IMR-90 (cell line): ENCODE measurements around the gene SMARCA4. TPM values are rescaled to one million over a fixed set of nuclear protein-coding genes. Genes with fewer than 3 reads are reported as not detected.

ENCODE experiments used
- ATAC-seq: fragments of 200-7000 bp; cut with Tn5 transposase; 2 replicates; pipeline ENCODE4 v1.9.1; 2020; ENCODE audit warnings: low read depth, mild to moderate bottlenecking, moderate library complexity
- BruUV-seq: library from RNA; stranded (reverse); fragments of 400-500 nt; replicated peaks from 2 replicates; lab custom pipeline; 2021; lab: Mats Ljungman, UMichigan
- CTCF ChIA-PET: fragments of 300-600 bp; formaldehyde crosslinking; extraction: SDS; loops from one replicate; lab custom pipeline; 2021; ENCODE audit warnings: antibody characterized with exemption; lab: Yijun Ruan, JAX
- POLR2A ChIA-PET: fragments of 300-600 bp; sonication (Branson Sonifier 250); formaldehyde crosslinking; loops from one replicate; lab custom pipeline; 2022; ENCODE audit warnings: antibody characterized with exemption; ENCODE audit not compliant: unreplicated experiment; lab: Charles Lee
- DNase-seq: peaks from one replicate; pipeline ENCODE4 v3.0.0; 2013
- H2AFZ ChIP-seq: replicated peaks from 2 replicates; pipeline ENCODE3; 2013; ENCODE audit warnings: low read length, mild to moderate bottlenecking; ENCODE audit not compliant: poor library complexity
- H2AK5ac ChIP-seq: 2 replicates; pipeline ENCODE4 v1.6.1; 2013; ENCODE audit warnings: low read depth, low read length, inconsistent platforms
- H2AK9ac ChIP-seq: replicated peaks from 2 replicates; pipeline ENCODE3; 2013; ENCODE audit warnings: mild to moderate bottlenecking, low read depth, low read length, moderate library complexity; ENCODE audit not compliant: poor library complexity
- H2BK120ac ChIP-seq: 2 replicates; pipeline ENCODE4 v1.6.1; 2013; ENCODE audit warnings: low read depth, low read length, inconsistent platforms
- H2BK15ac ChIP-seq: 3 replicates; pipeline ENCODE4 v1.6.1; 2013; ENCODE audit warnings: low read depth, low read length, inconsistent platforms
- H2BK20ac ChIP-seq: 2 replicates; pipeline ENCODE4 v1.6.1; 2013; ENCODE audit warnings: low read depth, mild to moderate bottlenecking, inconsistent platforms, low read length, moderate library complexity
- H2BK5ac ChIP-seq: 2 replicates; pipeline ENCODE4 v1.6.1; 2013; ENCODE audit warnings: mild to moderate bottlenecking, low read depth, low read length, inconsistent platforms; ENCODE audit not compliant: poor library complexity, severe bottlenecking
- H3K14ac ChIP-seq: replicated peaks from 2 replicates; pipeline ENCODE4 v1.6.1; 2013; ENCODE audit warnings: low read depth, low read length, inconsistent platforms
- H3K18ac ChIP-seq: 2 replicates; pipeline ENCODE4 v1.6.1; 2013; ENCODE audit warnings: low read depth, low read length, control low read depth
- H3K23ac ChIP-seq: 2 replicates; pipeline ENCODE4 v1.6.1; 2013; ENCODE audit warnings: low read depth, low read length, inconsistent platforms
- H3K27ac ChIP-seq: 2 replicates; pipeline ENCODE4 v1.5.1; 2013; ENCODE audit warnings: mild to moderate bottlenecking, control low read depth, low read length; ENCODE audit not compliant: insufficient read depth
- H3K27me3 ChIP-seq: 2 replicates; pipeline ENCODE4 v1.6.1; 2013; ENCODE audit warnings: low read length; ENCODE audit not compliant: control insufficient read depth, insufficient read depth
- H3K36me3 ChIP-seq: 2 replicates; pipeline ENCODE4 v1.6.1; 2013; ENCODE audit warnings: low read length, mixed read lengths; ENCODE audit not compliant: control insufficient read depth, insufficient read depth
- H3K4ac ChIP-seq: 2 replicates; pipeline ENCODE4 v1.6.1; 2013; ENCODE audit warnings: low read depth, low read length, inconsistent platforms
- H3K4me1 ChIP-seq: 2 replicates; pipeline ENCODE4 v1.6.1; 2013; ENCODE audit warnings: low read length, mixed read lengths; ENCODE audit not compliant: control insufficient read depth, insufficient read depth
- H3K4me2 ChIP-seq: 2 replicates; pipeline ENCODE4 v1.6.1; 2013; ENCODE audit warnings: low read depth, mild to moderate bottlenecking, control low read depth, low read length, moderate library complexity
- H3K4me3 ChIP-seq: 2 replicates; pipeline ENCODE4 v1.5.1; 2013; ENCODE audit warnings: low read depth, mild to moderate bottlenecking, control low read depth, low read length, moderate library complexity; ENCODE audit not compliant: insufficient read depth
- H3K56ac ChIP-seq: 2 replicates; pipeline ENCODE4 v1.6.1; 2013; ENCODE audit warnings: low read length, inconsistent platforms; ENCODE audit not compliant: insufficient read depth; ENCODE audit errors: extremely low read depth
- H3K79me1 ChIP-seq, 2 experiments: 2 replicates each; pipeline ENCODE4 v1.6.1; 2013; ENCODE audit warnings: low read length in 2 of 2, inconsistent platforms in 1 of 2, low read depth in 1 of 2
- H3K9ac ChIP-seq: 2 replicates; pipeline ENCODE4 v1.6.1; 2013; ENCODE audit warnings: low read depth, low read length, control low read depth
- H3K9me1 ChIP-seq: 2 replicates; pipeline ENCODE4 v1.6.1; 2013; ENCODE audit warnings: low read length, inconsistent platforms; ENCODE audit not compliant: insufficient read depth
- H3K9me3 ChIP-seq: 2 replicates; pipeline ENCODE4 v1.6.1; 2013; ENCODE audit warnings: low read length; ENCODE audit not compliant: control insufficient read depth, insufficient read depth
- H4K20me1 ChIP-seq: 2 replicates; pipeline ENCODE4 v1.6.1; 2013; ENCODE audit warnings: low read length, inconsistent platforms; ENCODE audit not compliant: insufficient read depth
- H4K5ac ChIP-seq: 2 replicates; pipeline ENCODE4 v1.6.1; 2013; ENCODE audit warnings: mild to moderate bottlenecking, low read depth, low read length, control low read depth
- H4K8ac ChIP-seq, 2 experiments: 2 replicates each; pipeline ENCODE4 v1.6.1; 2013; ENCODE audit warnings: low read depth in 2 of 2, low read length in 2 of 2, control low read depth in 1 of 2, inconsistent platforms in 1 of 2
- H4K91ac ChIP-seq: 2 replicates; pipeline ENCODE4 v1.6.1; 2013; ENCODE audit warnings: low read depth, low read length, inconsistent platforms; ENCODE audit not compliant: insufficient read depth
- USF2 ChIP-seq: fragments of 150-350 bp; IDR thresholded peaks from 2 replicates; pipeline ENCODE4 v1.6.1; 2017; ENCODE audit warnings: mild to moderate bottlenecking, antibody characterized with exemption, low read length, low read depth
- WGBS, 2 experiments: methylation state at CpG; one replicate each; pipeline versions ENCODE4 v1.1.5 to v1.1.7; 2013; ENCODE audit warnings: missing lambda C conversion rate in 2 of 2; ENCODE audit not compliant: insufficient read length in 1 of 2; ENCODE audit errors: extremely low coverage in 2 of 2; 5-methylcytosine and 5-hydroxymethylcytosine counted together
- dilution Hi-C: fragments of 300-500 bp; cut with HindIII; formaldehyde crosslinking; loops from one replicate; pipeline ENCODE4 v1.14.3; 2018; ENCODE audit warnings: low sequenced_read_pairs; ENCODE audit not compliant: unreplicated experiment
- in situ Hi-C: fragments of 300-500 bp; cut with MboI; formaldehyde crosslinking; loops from 3 replicates; pipeline ENCODE4 v1.14.3; 2019; ENCODE audit warnings: low sequenced_read_pairs, inconsistent platforms, mixed read lengths
- intact Hi-C: fragments of 100-400 bp; cut with micrococcal nuclease; formaldehyde crosslinking; loops from 2 replicates; pipeline ENCODE4 v1.10.0; 2022
- polyA plus RNA-seq, 3 experiments: library from polyadenylated mRNA; depleted of rRNA; stranded (reverse); fragments of >200 nt; gene quantifications; 2 replicates each; pipeline ENCODE4 v1.2.3, GENCODE V29; 2012; ENCODE audit warnings: low replicate concordance in 1 of 3
- total RNA-seq: library from RNA; depleted of rRNA; stranded (reverse); fragments of >200 nt; gene quantifications from 2 replicates; pipeline ENCODE4 v1.2.3, GENCODE V29; 2012

Gene SMARCA4
- total and polyA plus RNA-seq, 2 of the 4 experiments (the other 2 are of a cell fraction): 41.4 to 85.6 TPM

GRCh38 chr19:10962863-10963262 lies 2.0 kb downstream of the SMARCA4 start:
- intact Hi-C loops: no loop called here

More at GRCh38 chr19:10962863-10963262, 2.0 kb downstream of the SMARCA4 start:
- no peak overlapping the region for H4K91ac ChIP-seq
- no peaks in the 10 kb centered on the region for H3K9me3 ChIP-seq
- DNase-seq (no peak), ATAC-seq (no peak)
- H3K4me3 ChIP-seq: 0 out of 2 replicates have a peak overlapping the region, but pooled peaks have one; percentile 2
- peak overlapping the region; percentile 8; the same call in 1 of the 2 replicates for H3K4ac ChIP-seq
- no peak for TF ChIP-seq USF2
- H3K56ac ChIP-seq: no peak overlapping the region
- H3K9ac ChIP-seq: no peak overlapping the region; the same call in 1 of the 2 replicates
- H2BK20ac ChIP-seq: no peak overlapping the region
- H2AK9ac ChIP-seq: peak overlapping the region; percentile 23
- no peak overlapping the region for H3K18ac ChIP-seq
- no peaks in the 10 kb centered on the region for H3K36me3 ChIP-seq
- H3K9me1 ChIP-seq: peaks cover 20% of the 10 kb centered on the region
- H3K23ac ChIP-seq: peak overlapping the region; percentile 90; the same call in 1 of the 2 replicates
- H2AK5ac ChIP-seq: peak overlapping the region; percentile 80; the same call in 1 of the 2 replicates
- H3K4me2 ChIP-seq: peak overlapping the region; percentile 52; the same call in 1 of the 2 replicates
- WGBS, 2 experiments: 93% methylated on average over 4 of the region's 10 CpGs; no CpG with 5 or more reads in 1 of the 2 experiments
- no peak overlapping the region for H3K27ac ChIP-seq
- H2BK5ac ChIP-seq: no peak overlapping the region
- dilution Hi-C loops (no loop called here), in situ Hi-C loops (no loop called here)
- H3K79me1 ChIP-seq: peaks cover 4 to 53% of the 10 kb centered on the region in 2 experiments; a peak in 3 of 4 replicates
- H4K20me1 ChIP-seq: peaks cover 49% of the 10 kb centered on the region
- no peak overlapping the region for H2BK15ac ChIP-seq
- H3K14ac ChIP-seq: no peak overlapping the region
- POLR2A ChIA-PET: no interaction called here
- H2BK120ac ChIP-seq: no peak overlapping the region
- BruUV-seq: no TSS peak
- H3K27me3 ChIP-seq: no peaks in the 10 kb centered on the region
- H2AFZ ChIP-seq: no peak overlapping the region
- CTCF ChIA-PET: no interaction called here
- H3K4me1 ChIP-seq: peaks cover 9% of the 10 kb centered on the region
- peak overlapping the region in 1 of 2 experiments; percentile 39; a peak in 2 of 4 replicates for H4K8ac ChIP-seq
- H4K5ac ChIP-seq: peak overlapping the region; percentile 9; the same call in 1 of the 2 replicates
